ENCODE measurements around the gene SLC6A8.

GRCh38 chrX:153706799-153707198 is 19.1 kb downstream of the SLC6A8 start:
- TF ChIP-seq CEBPB (IDR thresholded peaks at IDR 0.05): no peak
- TF ChIP-seq EP300 (IDR thresholded peaks at IDR 0.05; ENCODE audit: borderline replicate concordance): no peak
- no peak for TF ChIP-seq TCF12 (IDR thresholded peaks at IDR 0.05; ENCODE audit: low read depth)
- no peak for TF ChIP-seq TEAD4 (IDR thresholded peaks at IDR 0.05)
- TF ChIP-seq EGR1 (IDR thresholded peaks at IDR 0.05): no peak
- TF ChIP-seq MAX (IDR thresholded peaks at IDR 0.05): no peak

Data from Ishikawa (cell line).